Mesendoderm (in vitro differentiated cells): ENCODE data around the gene QKI.

Experiments used
- DNase-seq: peaks from one replicate; pipeline ENCODE4 v3.0.0; 2013
- H2AK5ac ChIP-seq: 2 replicates; pipeline ENCODE4 v1.6.1; 2013; ENCODE audit warnings: low read length, inconsistent platforms
- H2BK120ac ChIP-seq: 2 replicates; pipeline ENCODE4 v1.6.1; 2013; ENCODE audit warnings: low read depth, mild to moderate bottlenecking, low read length, moderate library complexity, mixed read lengths
- H2BK15ac ChIP-seq: replicated peaks from 2 replicates; pipeline ENCODE4 v1.6.1; 2013; ENCODE audit warnings: low read depth, mild to moderate bottlenecking, moderate library complexity
- H2BK5ac ChIP-seq: 2 replicates; pipeline ENCODE4 v1.6.1; 2013; ENCODE audit warnings: low read length, inconsistent platforms
- H3K18ac ChIP-seq: 2 replicates; pipeline ENCODE4 v1.6.1; 2013; ENCODE audit warnings: mild to moderate bottlenecking, low read length, mixed read lengths
- H3K23ac ChIP-seq: one replicate; pipeline ENCODE4 v1.6.1; 2013; ENCODE audit warnings: low read length
- H3K27ac ChIP-seq: 2 replicates; pipeline ENCODE4 v1.5.1; 2013; ENCODE audit warnings: low read depth, mild to moderate bottlenecking, inconsistent platforms, low read length, moderate library complexity
- H3K27me3 ChIP-seq: 2 replicates; pipeline ENCODE4 v1.6.1; 2013; ENCODE audit warnings: low read length, control low read depth, mild to moderate bottlenecking, inconsistent platforms; ENCODE audit not compliant: insufficient read depth, poor library complexity
- H3K36me3 ChIP-seq: 2 replicates; pipeline ENCODE4 v1.6.1; 2013; ENCODE audit warnings: low read length, inconsistent platforms; ENCODE audit not compliant: control insufficient read depth, insufficient read depth
- H3K4ac ChIP-seq: one replicate; pipeline ENCODE4 v1.6.1; 2013; ENCODE audit warnings: low read depth, mild to moderate bottlenecking, low read length, moderate library complexity
- H3K4me1 ChIP-seq: 2 replicates; pipeline ENCODE4 v1.6.1; 2013; ENCODE audit warnings: low read depth, low read length, inconsistent platforms; ENCODE audit not compliant: control insufficient read depth
- H3K4me2 ChIP-seq: 2 replicates; pipeline ENCODE4 v1.6.1; 2013; ENCODE audit warnings: low read length
- H3K4me3 ChIP-seq: 2 replicates; pipeline ENCODE4 v1.5.1; 2013; ENCODE audit warnings: mild to moderate bottlenecking, low read length
- H3K56ac ChIP-seq: one replicate; pipeline ENCODE4 v1.6.1; 2013; ENCODE audit warnings: low read length
- H3K79me1 ChIP-seq: 2 replicates; pipeline ENCODE4 v1.6.1; 2013; ENCODE audit warnings: low read length, inconsistent platforms
- H3K79me2 ChIP-seq: 2 replicates; pipeline ENCODE4 v1.6.1; 2013; ENCODE audit warnings: mild to moderate bottlenecking, low read length; ENCODE audit not compliant: control insufficient read depth, insufficient read depth
- H3K9ac ChIP-seq: 2 replicates; pipeline ENCODE4 v1.6.1; 2013; ENCODE audit warnings: low read length, inconsistent platforms
- H4K5ac ChIP-seq: one replicate; pipeline ENCODE4 v1.6.1; 2013; ENCODE audit warnings: low read length
- H4K8ac ChIP-seq: one replicate; pipeline ENCODE4 v1.6.1; 2013; ENCODE audit warnings: low read depth, mild to moderate bottlenecking, control low read depth, low read length, moderate library complexity
- WGBS: extraction: QIAGEN DNeasy Blood & Tissue Kit; methylation state at CpG from one replicate; pipeline ENCODE4 v1.1.7; 2013; ENCODE audit warnings: low lambda C conversion rate, missing lambda C conversion rate; ENCODE audit not compliant: insufficient coverage; ENCODE audit errors: extremely low coverage; 5-methylcytosine and 5-hydroxymethylcytosine counted together

The QKI gene

DNA sequence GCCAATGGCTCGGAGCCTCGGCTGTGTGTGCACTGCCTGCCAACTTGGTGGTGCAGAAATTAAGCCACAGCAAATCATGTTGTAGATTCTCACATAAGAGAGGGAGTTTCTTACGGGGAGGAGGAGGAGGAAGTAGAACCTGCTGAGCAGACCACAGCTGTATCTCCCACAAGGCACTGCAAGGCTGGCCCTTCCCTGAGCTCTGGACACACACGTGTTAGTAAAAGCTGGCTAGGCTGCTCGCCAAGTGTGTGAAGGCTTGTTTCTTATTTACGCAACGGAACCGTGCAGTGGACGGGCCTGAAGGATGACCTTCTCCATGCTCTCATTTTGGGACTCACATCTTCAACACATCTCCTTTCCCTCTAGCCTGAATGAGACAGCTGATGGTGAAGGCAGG is 15.7 kb upstream of the QKI start:
- Histone ChIP-seq H3K4ac (no peak overlapping the region), H3K4me1 (no peaks in the 10 kb centered on the region), H4K5ac (no peak overlapping the region), H3K36me3 (no peaks in the 10 kb centered on the region), H2BK5ac (no peak overlapping the region), H3K79me1 (no peaks in the 10 kb centered on the region), H4K8ac (no peak overlapping the region), H3K23ac (no peak overlapping the region), H3K4me3 (no peak overlapping the region), H3K27ac (no peak overlapping the region), H3K56ac (peak overlapping the region; percentile 13), H2AK5ac (no peak overlapping the region), H2BK120ac (no peak overlapping the region), H2BK15ac (no peak overlapping the region), H3K27me3 (no peaks in the 10 kb centered on the region), H3K9ac (no peak overlapping the region), H3K18ac (no peak overlapping the region), H3K79me2 (no peaks in the 10 kb centered on the region), H3K4me2 (no peak overlapping the region)
- no peak for DNase-seq
- no CpG with 5 or more reads among the region's 9 CpGs for WGBS

GRCh38 chr6:163400509-163400908 is 14.0 kb upstream of the QKI start:
- Histone ChIP-seq H4K5ac (no peak overlapping the region), H3K23ac (no peak overlapping the region), H3K36me3 (no peaks in the 10 kb centered on the region), H3K9ac (no peak overlapping the region), H3K27ac (no peak overlapping the region), H3K4me1 (no peaks in the 10 kb centered on the region), H3K4ac (no peak overlapping the region), H2BK120ac (no peak overlapping the region), H3K79me1 (no peaks in the 10 kb centered on the region), H3K27me3 (no peaks in the 10 kb centered on the region), H4K8ac (no peak overlapping the region), H2BK15ac (no peak overlapping the region), H3K18ac (no peak overlapping the region), H3K4me2 (no peak overlapping the region), H2AK5ac (no peak overlapping the region), H3K79me2 (no peaks in the 10 kb centered on the region), H2BK5ac (no peak overlapping the region), H3K56ac (no peak overlapping the region), H3K4me3 (no peak overlapping the region)
- WGBS: no CpG with 5 or more reads among the region's 2 CpGs
- no peak for DNase-seq

DNA sequence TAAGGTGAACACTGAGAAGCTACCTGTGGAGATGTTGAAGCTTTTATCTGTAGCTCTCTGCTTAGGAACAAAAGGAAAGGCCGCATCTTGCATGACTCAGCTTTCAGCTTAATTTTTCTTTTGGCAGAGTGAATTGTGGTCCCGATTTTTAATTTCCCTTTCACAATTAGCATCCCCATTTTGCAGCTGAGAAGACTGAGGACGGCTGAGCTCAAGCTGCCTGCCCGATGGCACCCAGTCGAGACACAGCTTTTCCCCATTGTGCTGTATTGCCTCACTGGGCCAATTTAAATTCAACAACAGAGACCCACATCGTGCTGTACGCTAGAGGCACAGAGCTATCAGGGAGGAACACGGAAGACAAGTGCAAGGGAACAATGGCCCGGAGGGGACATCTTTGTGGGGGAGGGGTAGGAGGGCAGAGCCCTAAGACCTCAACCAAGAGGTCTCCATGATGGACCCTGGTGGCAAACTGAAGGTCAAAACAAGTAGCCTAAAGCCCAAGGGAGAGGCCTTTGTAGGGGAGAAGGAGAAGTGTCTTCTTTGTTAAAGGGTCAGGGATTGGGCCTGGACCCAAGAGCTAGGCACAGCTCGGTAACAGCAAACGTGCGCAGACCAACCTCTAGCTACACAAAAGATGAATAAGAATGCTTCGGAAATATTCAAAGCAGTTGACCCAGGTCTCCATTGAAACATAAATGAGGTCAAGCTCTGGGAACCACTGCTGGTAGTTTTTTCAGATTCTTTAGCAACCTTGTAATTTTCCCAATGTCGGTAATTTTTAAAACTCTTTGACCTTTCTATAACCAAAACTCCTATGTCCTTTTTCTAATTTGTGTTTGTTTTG is 13.3 kb upstream of the QKI start:
- no CpG with 5 or more reads among the region's 14 CpGs for WGBS
- no peak overlapping the region for H3K27ac ChIP-seq
- DNase-seq: no peak
- no peak overlapping the region for H3K9ac ChIP-seq
- H3K23ac ChIP-seq: no peak overlapping the region
- H3K4me2 ChIP-seq: no peak overlapping the region
- no peak overlapping the region for H2BK120ac ChIP-seq
- no peak overlapping the region for H2BK5ac ChIP-seq
- no peaks in the 10 kb centered on the region for H3K27me3 ChIP-seq
- no peak overlapping the region for H2AK5ac ChIP-seq
- no peak overlapping the region for H3K18ac ChIP-seq
- H3K56ac ChIP-seq: no peak overlapping the region
- no peaks in the 10 kb centered on the region for H3K4me1 ChIP-seq
- H2BK15ac ChIP-seq: no peak overlapping the region
- no peak overlapping the region for H4K5ac ChIP-seq
- no peak overlapping the region for H4K8ac ChIP-seq
- no peak overlapping the region for H3K4me3 ChIP-seq
- no peaks in the 10 kb centered on the region for H3K79me2 ChIP-seq
- no peaks in the 10 kb centered on the region for H3K79me1 ChIP-seq
- no peaks in the 10 kb centered on the region for H3K36me3 ChIP-seq
- no peak overlapping the region for H3K4ac ChIP-seq

GRCh38 chr6:163402616-163403015 is 11.9 kb upstream of the QKI start:
- Histone ChIP-seq H2AK5ac (no peak overlapping the region), H3K79me1 (no peaks in the 10 kb centered on the region), H3K79me2 (no peaks in the 10 kb centered on the region), H2BK120ac (no peak overlapping the region), H4K8ac (no peak overlapping the region), H3K4me3 (no peak overlapping the region), H4K5ac (no peak overlapping the region), H3K4me1 (no peaks in the 10 kb centered on the region), H3K9ac (no peak overlapping the region), H3K4ac (no peak overlapping the region), H3K27ac (no peak overlapping the region), H3K23ac (no peak overlapping the region), H3K56ac (no peak overlapping the region), H3K27me3 (no peaks in the 10 kb centered on the region), H3K4me2 (no peak overlapping the region), H2BK15ac (no peak overlapping the region), H2BK5ac (no peak overlapping the region), H3K18ac (no peak overlapping the region), H3K36me3 (no peaks in the 10 kb centered on the region)
- WGBS: no CpG with 5 or more reads among the region's 7 CpGs
- no peak for DNase-seq

- no peak overlapping the region for H4K8ac ChIP-seq
- no peak overlapping the region for H3K4me3 ChIP-seq
- H3K27ac ChIP-seq: no peak overlapping the region
- no peaks in the 10 kb centered on the region for H3K4me1 ChIP-seq
- H3K27me3 ChIP-seq: no peaks in the 10 kb centered on the region
- no peak overlapping the region for H2BK15ac ChIP-seq
- no peak overlapping the region for H2BK5ac ChIP-seq
- H3K4me2 ChIP-seq: no peak overlapping the region
- no peaks in the 10 kb centered on the region for H3K79me2 ChIP-seq
- H3K4ac ChIP-seq: no peak overlapping the region
- no peak overlapping the region for H2BK120ac ChIP-seq
- H3K9ac ChIP-seq: no peak overlapping the region
- H3K36me3 ChIP-seq: no peaks in the 10 kb centered on the region
- DNase-seq: peak; percentile 31
- H3K18ac ChIP-seq: no peak overlapping the region
- H3K56ac ChIP-seq: no peak overlapping the region
- no peak overlapping the region for H4K5ac ChIP-seq
- no peak overlapping the region for H2AK5ac ChIP-seq
- no peaks in the 10 kb centered on the region for H3K79me1 ChIP-seq
- WGBS: no CpG with 5 or more reads among the region's 10 CpGs
- no peak overlapping the region for H3K23ac ChIP-seq
These were observed 9.7 kb upstream of the QKI start for GRCh38 chr6:163404825-163405265.
